A549 (cell line): ENCODE measurements around the gene CBY1. TPM values are rescaled to one million over a fixed set of nuclear protein-coding genes. Genes with fewer than 3 reads are reported as not detected.

Source experiments
- polyA plus RNA-seq, 4 experiments: library from polyadenylated mRNA; depleted of rRNA in 3 of 4; stranded (reverse); fragments of >200 nt; fragmentation: RNase III in 1 of 4; extraction: RNeasy Plus Mini Kit Qiagen cat#74134 plus additional on column Dnase treatment in 1 of 4; gene quantifications; 2 replicates in 3 of 4; 3 replicates in 1 of 4; pipeline ENCODE4 v1.2.3, GENCODE V29; 2011 to 2017

CBY1 gene
- polyA plus RNA-seq, 2 of the 4 experiments (the other 2 are of a cell fraction), result 19.4 to 20.8 TPM

Other genes with a start within 250 kb of the CBY1 start
- not detected in 2 replicates for gene KCNJ4, start 201.4 kb upstream of the CBY1 start, polyA plus RNA-seq (2011; rRNA removed)
- 0.05 to 0.12 TPM in 2 of 3 replicates, not detected in the other for gene KCNJ4, start 201.4 kb upstream of the CBY1 start, polyA plus RNA-seq (2017; fragmentation: RNase III; extraction: RNeasy Plus Mini Kit Qiagen cat#74134 plus additional on column Dnase treatment)
- 32.8 and 38.7 TPM in 2 replicates for gene KDELR3, start 188.5 kb upstream of the CBY1 start, polyA plus RNA-seq (2011; rRNA removed)
- 11.0 to 14.2 TPM (median 12.2 TPM) in 3 replicates for gene KDELR3, start 188.5 kb upstream of the CBY1 start, polyA plus RNA-seq (2017; fragmentation: RNase III; extraction: RNeasy Plus Mini Kit Qiagen cat#74134 plus additional on column Dnase treatment)
- 266 and 292 TPM in 2 replicates for gene DDX17, start 150.3 kb upstream of the CBY1 start, polyA plus RNA-seq (2011; rRNA removed)
- 117 to 120 TPM (median 117 TPM) in 3 replicates for gene DDX17, start 150.3 kb upstream of the CBY1 start, polyA plus RNA-seq (2017; fragmentation: RNase III; extraction: RNeasy Plus Mini Kit Qiagen cat#74134 plus additional on column Dnase treatment)
- gene DMC1, start 86.5 kb upstream of the CBY1 start, polyA plus RNA-seq (2011; rRNA removed), result 3.4 and 5.7 TPM in 2 replicates
- gene DMC1, start 86.5 kb upstream of the CBY1 start, polyA plus RNA-seq (2017; fragmentation: RNase III; extraction: RNeasy Plus Mini Kit Qiagen cat#74134 plus additional on column Dnase treatment), result 6.1 to 6.9 TPM (median 6.4 TPM) in 3 replicates
- 3.5 and 4.0 TPM in 2 replicates for gene FAM227A, start 246 bp upstream of the CBY1 start, polyA plus RNA-seq (2011; rRNA removed)
- 1.4 to 1.7 TPM (median 1.4 TPM) in 3 replicates for gene FAM227A, start 246 bp upstream of the CBY1 start, polyA plus RNA-seq (2017; fragmentation: RNase III; extraction: RNeasy Plus Mini Kit Qiagen cat#74134 plus additional on column Dnase treatment)
- gene TOMM22, start 25.3 kb downstream of the CBY1 start, polyA plus RNA-seq (2011; rRNA removed), result 53.6 and 63.2 TPM in 2 replicates
- 68.4 to 69.8 TPM (median 69.2 TPM) in 3 replicates for gene TOMM22, start 25.3 kb downstream of the CBY1 start, polyA plus RNA-seq (2017; fragmentation: RNase III; extraction: RNeasy Plus Mini Kit Qiagen cat#74134 plus additional on column Dnase treatment)
- 37.5 and 40.9 TPM in 2 replicates for gene JOSD1, start 44.3 kb downstream of the CBY1 start, polyA plus RNA-seq (2011; rRNA removed)
- gene JOSD1, start 44.3 kb downstream of the CBY1 start, polyA plus RNA-seq (2017; fragmentation: RNase III; extraction: RNeasy Plus Mini Kit Qiagen cat#74134 plus additional on column Dnase treatment), result 28.5 to 30.9 TPM (median 29.7 TPM) in 3 replicates
- gene GTPBP1, start 49.3 kb downstream of the CBY1 start, polyA plus RNA-seq (2011; rRNA removed), result 10.7 and 15.1 TPM in 2 replicates
- gene GTPBP1, start 49.3 kb downstream of the CBY1 start, polyA plus RNA-seq (2017; fragmentation: RNase III; extraction: RNeasy Plus Mini Kit Qiagen cat#74134 plus additional on column Dnase treatment), result 7.1 to 9.0 TPM (median 8.8 TPM) in 3 replicates
- 12.6 and 18.4 TPM in 2 replicates for gene SUN2, start 99.4 kb downstream of the CBY1 start, polyA plus RNA-seq (2011; rRNA removed)
- gene SUN2, start 99.4 kb downstream of the CBY1 start, polyA plus RNA-seq (2017; fragmentation: RNase III; extraction: RNeasy Plus Mini Kit Qiagen cat#74134 plus additional on column Dnase treatment), result 21.7 to 26.4 TPM (median 24.0 TPM) in 3 replicates
- 9.8 and 9.9 TPM in 2 replicates for gene DNAL4, start 137.5 kb downstream of the CBY1 start, polyA plus RNA-seq (2011; rRNA removed)
- gene DNAL4, start 137.5 kb downstream of the CBY1 start, polyA plus RNA-seq (2017; fragmentation: RNase III; extraction: RNeasy Plus Mini Kit Qiagen cat#74134 plus additional on column Dnase treatment), result 7.0 to 7.7 TPM (median 7.6 TPM) in 3 replicates
- gene NPTXR, start 187.4 kb downstream of the CBY1 start, polyA plus RNA-seq (2011; rRNA removed), result 3.3 and 6.6 TPM in 2 replicates
- 9.7 to 15.3 TPM (median 14.8 TPM) in 3 replicates for gene NPTXR, start 187.4 kb downstream of the CBY1 start, polyA plus RNA-seq (2017; fragmentation: RNase III; extraction: RNeasy Plus Mini Kit Qiagen cat#74134 plus additional on column Dnase treatment)
- 9.8 and 10.4 TPM in 2 replicates for gene CBX6, start 215.6 kb downstream of the CBY1 start, polyA plus RNA-seq (2011; rRNA removed)
- gene CBX6, start 215.6 kb downstream of the CBY1 start, polyA plus RNA-seq (2017; fragmentation: RNase III; extraction: RNeasy Plus Mini Kit Qiagen cat#74134 plus additional on column Dnase treatment), result 22.1 to 24.0 TPM (median 22.4 TPM) in 3 replicates